ENCODE data around the gene LASP1. TPM values are rescaled to one million over a fixed set of nuclear protein-coding genes. Genes with fewer than 3 reads are reported as not detected.

Gene LASP1
- total and polyA plus RNA-seq, 2 experiments from 2014 or later = 48.7 to 173 TPM

DNA sequence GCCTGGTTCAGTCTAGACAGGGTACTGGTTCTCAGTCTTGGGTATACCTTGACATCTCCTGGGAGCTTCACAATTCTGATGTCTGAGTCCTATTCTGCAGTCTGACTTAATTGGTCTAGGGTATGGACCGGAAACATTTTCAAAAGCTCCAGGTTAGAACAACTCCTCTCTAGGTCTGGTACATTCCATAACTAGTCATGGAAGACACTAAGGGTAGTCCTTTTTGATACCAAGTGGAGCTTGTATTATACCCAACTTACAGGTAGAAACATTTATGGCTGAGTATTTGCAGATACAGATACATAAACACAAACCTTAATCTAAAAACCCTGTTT lies 21.3 kb upstream of the LASP1 start:
- Histone ChIP-seq H3F3A (replicated peaks; ENCODE audit: low read depth) (peaks cover 80% of the 10 kb centered on the region), H4K20me1 (replicated peaks; ENCODE audit: insufficient read depth) (peaks cover 50% of the 10 kb centered on the region), H2AFZ (no peak overlapping the region), H3K9me2 (ENCODE audit: insufficient read depth) (no peaks in the 10 kb centered on the region), H3K27me3 (ENCODE audit: insufficient read depth) (no peaks in the 10 kb centered on the region), H3K4me2 (no peak overlapping the region), H3K36me3 (ENCODE audit: insufficient read depth) (peaks cover 59% of the 10 kb centered on the region), H3K79me2 (replicated peaks; ENCODE audit: insufficient read depth) (peaks cover 46% of the 10 kb centered on the region), H3K4me1 (ENCODE audit: insufficient read depth) (peaks cover 23% of the 10 kb centered on the region), H3K4me3 (no peak overlapping the region), H3K27ac (ENCODE audit: low read depth) (peak overlapping the region; percentile 88)
- Mint-ChIP-seq H3K4me1 (peaks cover 18% of the 10 kb centered on the region; the same call in 2 of the 3 replicates), H3K27me3 (ENCODE audit: insufficient read depth, low read depth, poor library complexity) (peaks cover 17% of the 10 kb centered on the region), H3K9me3 (peaks cover 6% of the 10 kb centered on the region; the same call in 1 of the 3 replicates), H3K27ac (no peak overlapping the region; the same call in 1 of the 2 replicates), H3K36me3 (ENCODE audit: low read depth) (peaks cover 74% of the 10 kb centered on the region), H3K4me3 (no peak overlapping the region)
- TF ChIP-seq, protein P1, sequence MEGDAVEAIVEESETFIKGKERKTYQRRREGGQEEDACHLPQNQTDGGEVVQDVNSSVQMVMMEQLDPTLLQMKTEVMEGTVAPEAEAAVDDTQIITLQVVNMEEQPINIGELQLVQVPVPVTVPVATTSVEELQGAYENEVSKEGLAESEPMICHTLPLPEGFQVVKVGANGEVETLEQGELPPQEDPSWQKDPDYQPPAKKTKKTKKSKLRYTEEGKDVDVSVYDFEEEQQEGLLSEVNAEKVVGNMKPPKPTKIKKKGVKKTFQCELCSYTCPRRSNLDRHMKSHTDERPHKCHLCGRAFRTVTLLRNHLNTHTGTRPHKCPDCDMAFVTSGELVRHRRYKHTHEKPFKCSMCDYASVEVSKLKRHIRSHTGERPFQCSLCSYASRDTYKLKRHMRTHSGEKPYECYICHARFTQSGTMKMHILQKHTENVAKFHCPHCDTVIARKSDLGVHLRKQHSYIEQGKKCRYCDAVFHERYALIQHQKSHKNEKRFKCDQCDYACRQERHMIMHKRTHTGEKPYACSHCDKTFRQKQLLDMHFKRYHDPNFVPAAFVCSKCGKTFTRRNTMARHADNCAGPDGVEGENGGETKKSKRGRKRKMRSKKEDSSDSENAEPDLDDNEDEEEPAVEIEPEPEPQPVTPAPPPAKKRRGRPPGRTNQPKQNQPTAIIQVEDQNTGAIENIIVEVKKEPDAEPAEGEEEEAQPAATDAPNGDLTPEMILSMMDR (conservative IDR thresholded peaks at IDR 0.05; ENCODE audit: low read depth in 2 of 2) = no peak
- TF ChIP-seq, protein P2, sequence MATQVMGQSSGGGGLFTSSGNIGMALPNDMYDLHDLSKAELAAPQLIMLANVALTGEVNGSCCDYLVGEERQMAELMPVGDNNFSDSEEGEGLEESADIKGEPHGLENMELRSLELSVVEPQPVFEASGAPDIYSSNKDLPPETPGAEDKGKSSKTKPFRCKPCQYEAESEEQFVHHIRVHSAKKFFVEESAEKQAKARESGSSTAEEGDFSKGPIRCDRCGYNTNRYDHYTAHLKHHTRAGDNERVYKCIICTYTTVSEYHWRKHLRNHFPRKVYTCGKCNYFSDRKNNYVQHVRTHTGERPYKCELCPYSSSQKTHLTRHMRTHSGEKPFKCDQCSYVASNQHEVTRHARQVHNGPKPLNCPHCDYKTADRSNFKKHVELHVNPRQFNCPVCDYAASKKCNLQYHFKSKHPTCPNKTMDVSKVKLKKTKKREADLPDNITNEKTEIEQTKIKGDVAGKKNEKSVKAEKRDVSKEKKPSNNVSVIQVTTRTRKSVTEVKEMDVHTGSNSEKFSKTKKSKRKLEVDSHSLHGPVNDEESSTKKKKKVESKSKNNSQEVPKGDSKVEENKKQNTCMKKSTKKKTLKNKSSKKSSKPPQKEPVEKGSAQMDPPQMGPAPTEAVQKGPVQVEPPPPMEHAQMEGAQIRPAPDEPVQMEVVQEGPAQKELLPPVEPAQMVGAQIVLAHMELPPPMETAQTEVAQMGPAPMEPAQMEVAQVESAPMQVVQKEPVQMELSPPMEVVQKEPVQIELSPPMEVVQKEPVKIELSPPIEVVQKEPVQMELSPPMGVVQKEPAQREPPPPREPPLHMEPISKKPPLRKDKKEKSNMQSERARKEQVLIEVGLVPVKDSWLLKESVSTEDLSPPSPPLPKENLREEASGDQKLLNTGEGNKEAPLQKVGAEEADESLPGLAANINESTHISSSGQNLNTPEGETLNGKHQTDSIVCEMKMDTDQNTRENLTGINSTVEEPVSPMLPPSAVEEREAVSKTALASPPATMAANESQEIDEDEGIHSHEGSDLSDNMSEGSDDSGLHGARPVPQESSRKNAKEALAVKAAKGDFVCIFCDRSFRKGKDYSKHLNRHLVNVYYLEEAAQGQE (IDR thresholded peaks at IDR 0.05; ENCODE audit: unreplicated experiment) = no peak
- no peak for TF ChIP-seq ZNF114 (CRISPR knock-in tag; IDR thresholded peaks at IDR 0.05)
- TF ChIP-seq POLR2AphosphoS5 (IDR thresholded peaks at IDR 0.05; ENCODE audit: low read depth) = no peak; the same call in 1 of the 2 replicates
- DNase-seq (ENCODE audit: low spot score) (no peak), ATAC-seq (no peak)

DNA sequence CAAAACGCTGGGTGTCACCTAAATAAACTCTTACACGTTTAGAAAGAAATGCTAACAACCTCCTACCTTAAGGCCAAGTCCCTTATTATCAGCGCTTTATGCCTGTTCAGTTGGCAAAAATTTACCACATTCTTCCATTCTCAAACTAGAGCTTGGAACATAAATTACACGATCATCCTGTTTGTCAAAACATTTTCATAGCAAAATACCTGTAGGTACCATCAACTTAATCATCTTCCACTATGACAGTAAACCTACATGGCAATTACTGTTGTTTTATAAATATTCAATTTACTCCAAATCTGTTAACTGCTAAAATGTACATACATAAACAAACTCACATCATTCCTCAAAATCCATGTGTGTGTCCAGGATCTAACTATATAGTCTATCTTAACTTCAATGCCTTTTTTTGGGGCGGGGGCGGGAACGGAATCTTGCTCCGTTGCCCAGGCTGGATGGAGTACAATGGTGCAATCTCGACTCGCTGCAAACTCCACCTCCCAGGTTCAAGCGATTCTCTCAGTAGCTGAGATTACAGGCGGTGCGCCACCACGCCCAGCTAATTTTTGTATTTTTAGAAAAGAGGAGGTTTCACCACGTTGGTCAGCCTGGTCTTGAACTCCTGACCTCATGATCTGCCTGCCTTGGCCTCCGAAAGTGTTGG lies 20.8 kb upstream of the LASP1 start:
- no peak overlapping the region for H3K4me2 ChIP-seq
- Mint-ChIP-seq H3K4me1 (peaks cover 18% of the 10 kb centered on the region; the same call in 2 of the 3 replicates), H3K27me3 (ENCODE audit: insufficient read depth, low read depth, poor library complexity) (peaks cover 23% of the 10 kb centered on the region), H3K36me3 (ENCODE audit: low read depth) (peaks cover 78% of the 10 kb centered on the region), H3K27ac (peak overlapping the region; percentile 71), H3K9me3 (peaks cover 6% of the 10 kb centered on the region; the same call in 1 of the 3 replicates), H3K4me3 (peak overlapping the region; percentile 31; the same call in 1 of the 3 replicates)
- ATAC-seq = no peak
- peaks cover 59% of the 10 kb centered on the region for H3K36me3 ChIP-seq (ENCODE audit: insufficient read depth)
- DNase-seq (ENCODE audit: low spot score) = no peak
- no peak overlapping the region for H2AFZ ChIP-seq
- H3K9me2 ChIP-seq (ENCODE audit: insufficient read depth) = no peaks in the 10 kb centered on the region
- H3F3A ChIP-seq (replicated peaks; ENCODE audit: low read depth) = peaks cover 79% of the 10 kb centered on the region
- H3K4me3 ChIP-seq = no peak overlapping the region
- H3K4me1 ChIP-seq (ENCODE audit: insufficient read depth) = peaks cover 23% of the 10 kb centered on the region
- H4K20me1 ChIP-seq (replicated peaks; ENCODE audit: insufficient read depth) = peaks cover 50% of the 10 kb centered on the region
- H3K27ac ChIP-seq (ENCODE audit: low read depth) = peak overlapping the region; percentile 88
- no peaks in the 10 kb centered on the region for H3K27me3 ChIP-seq (ENCODE audit: insufficient read depth)
- peak; percentile 22; the same call in 1 of the 2 replicates for TF ChIP-seq POLR2AphosphoS5 (IDR thresholded peaks at IDR 0.05; ENCODE audit: low read depth)
- TF ChIP-seq NANOG (IDR thresholded peaks at IDR 0.05; ENCODE audit: borderline replicate concordance) = no peak
- peaks cover 46% of the 10 kb centered on the region for H3K79me2 ChIP-seq (replicated peaks; ENCODE audit: insufficient read depth)

Data from GM23338 (cell line).